ENCODE results near the gene HES5.
A peak's percentile ranks its signal among the peaks of the same experiment; 100 is the strongest.
"Not testable (repeated sequence)": the region's sequence is repeated elsewhere in the genome, so short reads cannot be mapped to it uniquely, and the experiment has no call there.

Gene HES5

GRCh38 chr1:2555634-2556276 is 25.7 kb upstream of the HES5 start:
- peak; percentile 78 for ATAC-seq
- Mint-ChIP-seq H3K36me3 (ENCODE audit: low read depth) (peaks cover 4% of the 10 kb centered on the region), H3K4me3 (peak overlapping the region; percentile 95), H3K4me1 (peaks cover 43% of the 10 kb centered on the region), H3K9me3 (no peaks in the 10 kb centered on the region), H3K27me3 (no peaks in the 10 kb centered on the region), H3K27ac (peak overlapping the region; percentile 96)
- DNase-seq, result peak; percentile 86

- ATAC-seq, result no peak
- H3K27ac Mint-ChIP-seq, result peak overlapping the region; percentile 96
- H3K36me3 Mint-ChIP-seq (ENCODE audit: low read depth), result peaks cover 4% of the 10 kb centered on the region
- no peaks in the 10 kb centered on the region for H3K9me3 Mint-ChIP-seq
- H3K4me3 Mint-ChIP-seq, result peak overlapping the region; percentile 95
- H3K27me3 Mint-ChIP-seq, result no peaks in the 10 kb centered on the region
- H3K4me1 Mint-ChIP-seq, result peaks cover 50% of the 10 kb centered on the region
- peak; percentile 74 for DNase-seq
Observed at GRCh38 chr1:2554621-2555387, 24.7 kb upstream of the HES5 start.

- DNase-seq, result no peak
- H3K27me3 Mint-ChIP-seq, result no peaks in the 10 kb centered on the region
- H3K27ac Mint-ChIP-seq, result peak overlapping the region; percentile 96
- H3K36me3 Mint-ChIP-seq (ENCODE audit: low read depth), result peaks cover 4% of the 10 kb centered on the region
- H3K4me3 Mint-ChIP-seq, result peak overlapping the region; percentile 95
- peaks cover 53% of the 10 kb centered on the region for H3K4me1 Mint-ChIP-seq
- no peak for ATAC-seq
- H3K9me3 Mint-ChIP-seq, result no peaks in the 10 kb centered on the region
Observed at GRCh38 chr1:2553871-2554620, 24.0 kb upstream of the HES5 start.

- not testable (repeated sequence) for ATAC-seq; H3K27me3 Mint-ChIP-seq; H3K4me3 Mint-ChIP-seq; H3K36me3 Mint-ChIP-seq (ENCODE audit: low read depth); DNase-seq; H3K27ac Mint-ChIP-seq; H3K9me3 Mint-ChIP-seq
- peaks cover 56% of the 10 kb centered on the region for H3K4me1 Mint-ChIP-seq
Observed at GRCh38 chr1:2553076-2553475, 23.0 kb upstream of the HES5 start.

DNA sequence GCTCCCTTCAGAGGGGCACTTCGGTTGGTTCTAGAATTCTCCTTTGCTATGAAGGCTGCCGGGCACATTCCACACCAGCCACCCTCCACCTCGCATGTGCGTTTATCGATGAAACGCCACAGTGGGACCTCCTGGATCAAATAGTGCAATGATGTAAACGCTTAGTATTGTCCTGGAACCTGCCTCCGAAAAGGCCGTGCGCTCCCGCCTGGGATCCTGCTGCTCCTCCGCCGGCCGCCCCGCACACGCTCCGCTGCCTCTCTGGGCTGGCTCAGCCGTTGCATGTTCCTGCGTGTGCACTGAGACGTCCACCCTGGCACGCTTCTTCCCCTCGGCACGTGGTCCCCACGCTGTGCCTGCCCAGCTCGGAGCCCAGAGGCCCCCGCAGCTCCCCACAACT is 22.1 kb upstream of the HES5 start:
- no peaks in the 10 kb centered on the region for H3K9me3 Mint-ChIP-seq
- no peak overlapping the region for H3K27ac Mint-ChIP-seq
- no peak overlapping the region for H3K4me3 Mint-ChIP-seq
- ATAC-seq (no peak), DNase-seq (no peak)
- peaks cover 4% of the 10 kb centered on the region for H3K36me3 Mint-ChIP-seq (ENCODE audit: low read depth)
- no peaks in the 10 kb centered on the region for H3K27me3 Mint-ChIP-seq
- peaks cover 56% of the 10 kb centered on the region for H3K4me1 Mint-ChIP-seq

GRCh38 chr1:2551544-2551943 is 21.5 kb upstream of the HES5 start:
- H3K9me3 Mint-ChIP-seq; DNase-seq; H3K36me3 Mint-ChIP-seq (ENCODE audit: low read depth); H3K27ac Mint-ChIP-seq; ATAC-seq; H3K27me3 Mint-ChIP-seq; H3K4me3 Mint-ChIP-seq: not testable (repeated sequence)
- H3K4me1 Mint-ChIP-seq, result peaks cover 56% of the 10 kb centered on the region

DNA sequence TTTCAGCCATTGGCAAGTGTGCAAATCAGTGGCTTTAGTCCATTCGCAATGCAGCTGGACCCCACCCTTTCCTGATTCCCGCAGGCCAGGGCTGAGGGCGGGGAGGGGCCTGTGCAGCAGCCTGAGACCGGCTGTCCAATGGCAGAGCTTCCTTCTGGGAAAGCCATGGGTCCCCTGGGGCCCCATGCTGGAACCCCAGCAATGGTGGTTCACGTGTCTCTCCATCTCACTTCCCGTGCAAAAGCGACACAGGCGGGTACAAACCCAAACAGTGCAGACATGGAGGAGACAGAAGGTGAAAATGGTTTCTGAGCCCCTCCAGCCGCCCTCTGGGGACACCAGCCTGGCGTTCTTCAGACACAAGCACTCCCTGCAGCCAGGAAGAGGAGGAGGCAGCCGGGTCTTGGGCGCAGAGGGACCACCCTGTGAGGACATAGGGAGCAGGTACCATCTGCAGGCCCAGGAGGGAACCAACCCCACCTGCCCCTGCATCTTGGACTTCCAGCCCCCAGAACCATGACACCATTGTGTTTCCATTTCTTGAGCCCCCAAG is 20.3 kb upstream of the HES5 start:
- not testable (repeated sequence) for ATAC-seq; H3K4me3 Mint-ChIP-seq; H3K36me3 Mint-ChIP-seq (ENCODE audit: low read depth)

DNA sequence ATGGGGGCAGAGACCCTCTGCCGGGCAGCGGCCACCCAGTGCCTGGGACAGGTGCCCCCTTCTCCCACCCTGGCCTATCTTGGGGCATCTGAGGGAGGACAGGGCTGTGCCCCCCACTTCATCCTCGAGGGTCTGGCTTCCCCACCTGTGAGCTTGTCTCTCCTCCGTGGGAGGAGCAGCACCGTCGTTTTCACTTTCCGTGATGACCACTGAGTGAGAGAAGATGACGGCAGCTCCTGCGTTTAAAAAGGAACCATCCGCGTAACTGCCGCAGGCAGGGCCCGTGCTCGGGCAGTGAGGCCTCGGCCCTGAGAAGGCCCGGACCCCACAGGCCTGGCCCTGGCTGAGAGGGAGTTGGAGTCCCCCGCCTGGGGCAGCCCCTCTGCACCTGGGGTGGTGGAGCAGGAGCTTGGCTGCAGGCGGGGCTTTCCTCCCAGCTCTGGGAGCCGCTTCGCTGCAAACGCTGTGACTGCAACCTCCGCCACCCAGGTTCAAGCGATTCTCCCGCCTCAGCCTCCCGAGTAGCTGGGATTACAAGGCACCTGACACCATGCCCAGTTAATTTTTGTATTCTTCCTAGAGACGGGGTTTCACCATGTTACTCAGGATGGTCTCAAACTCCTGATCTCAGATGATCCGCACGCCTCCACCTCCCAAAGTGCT is 19.4 kb upstream of the HES5 start:
- ATAC-seq; DNase-seq; H3K9me3 Mint-ChIP-seq; H3K36me3 Mint-ChIP-seq (ENCODE audit: low read depth); H3K27me3 Mint-ChIP-seq: not testable (repeated sequence)
- peaks cover 41% of the 10 kb centered on the region for H3K4me1 Mint-ChIP-seq
- peak overlapping the region; percentile 80 for H3K4me3 Mint-ChIP-seq
- peak overlapping the region; percentile 94 for H3K27ac Mint-ChIP-seq

More for the DNA sequence above, 20.3 kb upstream of the HES5 start:
- DNase-seq, H3K27me3 Mint-ChIP-seq, H3K27ac Mint-ChIP-seq, H3K9me3 Mint-ChIP-seq: not testable (repeated sequence)
- H3K4me1 Mint-ChIP-seq, result peaks cover 49% of the 10 kb centered on the region

DNA sequence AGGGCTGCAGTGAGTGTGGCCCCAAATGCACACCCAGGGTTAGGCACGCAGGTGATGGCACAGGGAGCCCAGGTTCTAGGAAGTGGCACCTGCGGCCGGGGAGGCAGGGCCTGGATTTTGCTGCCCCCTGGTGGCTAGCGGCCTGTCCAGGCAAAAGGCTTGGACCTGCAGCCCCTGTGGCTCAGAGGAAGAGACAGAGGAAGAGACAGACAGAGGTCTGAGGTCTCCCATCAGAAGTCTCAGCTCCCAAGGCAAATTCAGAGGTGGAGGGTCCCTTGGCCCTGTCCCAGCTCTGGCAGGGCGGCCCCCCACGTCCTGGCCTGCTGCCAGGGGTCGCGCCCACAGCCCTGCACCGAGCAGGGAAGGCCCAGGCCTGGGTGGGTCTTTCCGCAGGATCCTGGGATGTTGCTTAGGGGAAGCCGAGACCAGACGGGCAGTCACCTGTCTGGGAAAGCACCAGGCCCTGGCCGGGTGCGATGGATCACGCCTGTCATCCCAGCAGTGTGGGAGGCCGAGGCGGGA is 18.1 kb upstream of the HES5 start:
- no peaks in the 10 kb centered on the region for H3K36me3 Mint-ChIP-seq (ENCODE audit: low read depth)
- peak; percentile 22 for ATAC-seq
- H3K27ac Mint-ChIP-seq, result peak overlapping the region; percentile 94
- no peaks in the 10 kb centered on the region for H3K9me3 Mint-ChIP-seq
- H3K4me3 Mint-ChIP-seq, result peak overlapping the region; percentile 80
- H3K4me1 Mint-ChIP-seq, result peaks cover 34% of the 10 kb centered on the region
- no peaks in the 10 kb centered on the region for H3K27me3 Mint-ChIP-seq
- DNase-seq, result peak; percentile 91

DNA sequence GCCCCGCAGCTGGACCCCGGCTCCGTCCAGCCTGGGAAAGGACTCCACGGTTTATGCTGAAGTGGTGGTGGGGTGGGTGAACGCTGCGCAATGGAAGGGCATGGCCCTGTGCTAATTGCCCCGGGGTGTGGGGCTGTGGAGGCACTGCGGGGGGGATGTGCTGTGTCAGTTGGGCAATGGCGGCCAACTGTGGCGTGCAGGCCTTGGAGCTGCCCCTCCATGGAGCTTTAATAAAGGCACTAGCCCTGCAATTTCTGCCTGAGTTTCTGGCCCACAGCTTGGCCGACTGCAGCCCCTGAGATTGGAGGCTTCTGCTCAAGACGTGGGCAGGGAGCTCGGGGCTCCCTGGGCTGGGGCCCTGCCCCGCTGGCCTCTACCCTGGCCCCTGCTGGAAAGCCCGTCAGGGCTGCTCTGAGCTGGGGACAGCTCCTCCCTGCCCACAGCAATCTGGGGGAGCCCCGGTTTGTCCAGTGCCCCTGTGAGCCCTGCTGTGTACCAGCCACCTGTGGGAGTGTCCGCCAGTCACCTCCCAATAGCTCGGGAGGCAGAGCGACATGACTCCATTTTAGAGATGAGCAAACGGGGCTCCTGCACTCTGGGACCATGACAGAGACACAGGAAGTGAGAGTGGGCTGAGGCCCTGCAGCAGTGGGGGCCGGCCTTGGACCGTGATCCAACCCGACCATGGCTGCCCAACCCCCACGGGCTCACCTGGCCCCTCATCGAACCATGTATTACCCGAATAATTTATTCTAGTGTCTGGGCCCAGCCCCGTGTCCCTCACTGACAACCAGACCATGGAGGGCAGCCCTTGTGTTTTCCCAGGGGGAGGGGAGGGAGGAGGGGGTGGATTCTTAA is 17.4 kb upstream of the HES5 start:
- peaks cover 34% of the 10 kb centered on the region for H3K4me1 Mint-ChIP-seq
- H3K4me3 Mint-ChIP-seq, result peak overlapping the region; percentile 80
- no peaks in the 10 kb centered on the region for H3K27me3 Mint-ChIP-seq
- ATAC-seq, result peak; percentile 47
- no peaks in the 10 kb centered on the region for H3K36me3 Mint-ChIP-seq (ENCODE audit: low read depth)
- no peaks in the 10 kb centered on the region for H3K9me3 Mint-ChIP-seq
- peak; percentile 80 for DNase-seq
- H3K27ac Mint-ChIP-seq, result peak overlapping the region; percentile 94

DNA sequence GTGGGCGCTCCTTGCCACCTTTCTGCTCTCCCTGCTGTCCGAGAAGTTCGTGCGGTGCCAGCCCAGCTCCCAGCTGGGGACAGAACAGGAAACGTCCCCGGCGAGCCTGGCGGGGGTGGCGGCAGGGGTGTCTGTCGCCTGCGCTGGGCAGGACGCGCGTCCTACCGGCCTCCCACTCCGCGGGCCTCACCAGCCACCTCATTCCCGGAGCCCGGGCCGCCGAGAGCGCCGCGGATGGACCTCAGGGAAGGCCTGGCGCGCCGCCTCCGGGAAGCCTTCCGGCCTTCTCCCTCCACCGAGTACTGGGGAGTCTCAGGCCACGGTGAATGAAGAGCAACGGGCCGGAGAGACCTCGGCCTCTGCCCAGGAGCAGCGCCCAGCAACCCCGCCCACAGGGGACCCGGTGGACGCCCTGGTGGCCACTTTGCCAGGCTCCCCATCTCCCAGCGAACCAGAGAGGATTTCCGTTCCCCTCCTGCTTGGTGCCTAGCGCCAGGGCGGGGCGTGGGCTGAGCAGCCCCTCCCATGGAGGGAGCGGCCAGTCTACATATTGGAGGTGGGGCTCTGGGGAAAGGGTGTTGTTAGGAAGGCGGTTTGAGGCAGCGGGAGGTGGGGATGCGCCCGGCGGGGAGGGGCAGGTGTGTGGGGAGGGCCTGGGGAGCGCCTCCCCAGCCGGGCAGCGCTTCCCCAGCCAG is 16.6 kb upstream of the HES5 start:
- ATAC-seq, result peak; percentile 53
- H3K4me1 Mint-ChIP-seq, result peaks cover 34% of the 10 kb centered on the region
- peak overlapping the region; percentile 94 for H3K27ac Mint-ChIP-seq
- H3K27me3 Mint-ChIP-seq, result no peaks in the 10 kb centered on the region
- H3K4me3 Mint-ChIP-seq, result peak overlapping the region; percentile 80
- peak; percentile 82 for DNase-seq
- no peaks in the 10 kb centered on the region for H3K9me3 Mint-ChIP-seq
- no peaks in the 10 kb centered on the region for H3K36me3 Mint-ChIP-seq (ENCODE audit: low read depth)

- ATAC-seq (peak; percentile 29), DNase-seq (peak; percentile 87)
- Mint-ChIP-seq H3K4me3 (peak overlapping the region; percentile 80), H3K27ac (peak overlapping the region; percentile 94), H3K27me3 (peaks cover 1% of the 10 kb centered on the region), H3K4me1 (peaks cover 32% of the 10 kb centered on the region), H3K36me3 (ENCODE audit: low read depth) (no peaks in the 10 kb centered on the region), H3K9me3 (no peaks in the 10 kb centered on the region)
Observed at GRCh38 chr1:2545754-2546514, 15.9 kb upstream of the HES5 start.

All from activated naive CD8-positive, alpha-beta T cell treated with anti-CD3 and anti-CD28 coated beads, Interleukin-2, amount 50 U/mL, for 24 hours (primary cell).